GM21528 (cell line): ENCODE results near the gene MET.
"Not testable (repeated sequence)": the region's sequence is repeated elsewhere in the genome, so short reads cannot be mapped to it uniquely, and the experiment has no call there.

Experiments
- ATAC-seq: cut with Tn5 transposase; IDR thresholded peaks from one replicate; pipeline ENCODE4 v1.9.1; 2021; ENCODE audit warnings: mild to moderate bottlenecking, moderate library complexity; ENCODE audit not compliant: unreplicated experiment, low FRiP score

Gene MET

GRCh38 chr7:116741625-116742316 is 69.8 kb downstream of the MET start:
- ATAC-seq = no peak

DNA sequence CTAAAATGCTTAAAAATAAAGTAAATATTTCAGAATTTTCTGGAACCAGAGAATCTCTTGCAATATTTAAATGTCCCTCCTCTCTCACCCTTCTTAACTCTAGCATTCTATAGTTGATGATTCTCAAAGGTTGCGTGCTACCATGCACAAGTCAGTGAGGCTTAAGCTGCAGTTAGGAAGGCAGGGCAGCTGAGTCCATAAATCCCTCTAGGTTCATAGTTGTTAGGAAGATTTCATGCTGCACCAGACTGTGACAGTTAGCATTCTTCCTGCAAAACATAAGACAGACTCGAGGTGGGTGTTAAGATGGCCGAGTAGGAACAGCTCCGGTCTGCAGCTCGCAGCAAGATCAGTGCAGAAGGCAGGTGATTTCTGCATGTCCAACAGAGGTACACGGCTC is 70.6 kb downstream of the MET start:
- no peak for ATAC-seq

DNA sequence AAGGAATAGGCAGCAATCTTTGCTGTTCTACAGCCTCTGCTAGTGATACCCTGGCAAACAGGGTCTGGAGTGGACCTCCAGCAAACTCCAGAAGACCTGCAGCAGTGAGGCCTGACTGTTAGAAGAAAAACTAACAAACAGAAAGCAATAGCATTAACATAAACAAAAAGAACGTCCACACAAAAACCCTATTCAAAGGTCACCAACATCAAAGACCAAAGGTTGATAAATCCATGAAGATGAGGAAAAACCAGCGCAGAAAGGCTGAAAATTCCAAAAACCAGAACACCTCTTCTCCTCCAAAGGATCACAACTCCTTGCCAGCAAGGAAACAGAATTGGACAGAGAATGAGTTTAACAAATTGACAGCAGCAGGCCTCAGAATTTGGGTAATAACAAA is 71.8 kb downstream of the MET start:
- not testable (repeated sequence) for ATAC-seq

DNA sequence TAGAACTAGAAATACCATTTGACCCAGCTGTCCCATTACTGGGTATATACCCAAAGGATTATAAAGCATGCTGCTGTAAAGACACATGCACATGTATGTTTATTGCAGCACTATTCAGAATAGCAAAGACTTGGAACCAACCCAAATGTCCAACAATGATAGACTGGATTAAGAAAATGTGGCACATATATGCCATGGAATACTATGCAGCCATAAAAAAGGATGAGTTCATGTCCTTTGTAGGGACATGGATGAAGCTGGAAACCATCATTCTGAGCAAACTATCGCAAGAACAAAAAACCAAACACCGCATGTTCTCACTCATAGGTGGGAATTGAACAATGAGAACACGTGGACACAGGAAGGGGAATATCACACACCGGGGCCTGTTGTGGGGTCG is 74.4 kb downstream of the MET start:
- ATAC-seq = not testable (repeated sequence)

- ATAC-seq = not testable (repeated sequence)
Observed at GRCh38 chr7:116751070-116751469, 79.1 kb downstream of the MET start.

- ATAC-seq = no peak
Observed at GRCh38 chr7:116752305-116753074, 80.5 kb downstream of the MET start.

- no peak for ATAC-seq
Observed at GRCh38 chr7:116753130-116753529, 81.1 kb downstream of the MET start.

DNA sequence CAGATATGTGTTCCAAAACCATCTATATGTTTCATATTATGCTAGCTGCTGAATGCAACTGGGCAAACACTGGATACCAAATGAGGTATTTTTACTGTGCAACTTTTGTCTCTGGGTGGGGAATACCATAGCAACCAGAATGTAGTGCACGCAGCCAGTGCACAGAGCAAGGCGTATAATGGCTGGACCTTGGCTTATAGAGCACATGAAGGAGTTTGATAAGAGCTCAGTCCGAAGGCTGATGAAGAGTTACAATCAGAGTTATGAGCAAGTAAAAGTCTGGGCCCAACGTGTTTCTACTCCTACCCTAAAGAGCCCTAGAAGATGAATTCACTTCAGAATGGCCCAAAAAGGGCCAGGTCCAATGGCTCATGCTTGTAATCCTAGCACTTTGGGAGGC is 82.2 kb downstream of the MET start:
- ATAC-seq = no peak

DNA sequence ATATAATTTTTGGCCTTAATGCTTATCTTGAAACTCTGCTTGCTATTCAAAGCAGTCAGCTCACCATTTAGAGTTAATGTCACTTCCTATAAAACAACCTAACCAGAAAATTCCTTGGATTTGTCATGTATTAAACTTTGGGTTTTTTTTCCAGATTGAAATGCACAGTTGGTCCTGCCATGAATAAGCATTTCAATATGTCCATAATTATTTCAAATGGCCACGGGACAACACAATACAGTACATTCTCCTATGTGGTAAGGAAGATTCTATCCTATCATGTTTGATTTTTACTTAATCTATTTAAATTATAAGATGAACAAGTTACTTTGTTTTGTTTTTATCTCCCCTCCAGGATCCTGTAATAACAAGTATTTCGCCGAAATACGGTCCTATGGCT is 85.3 kb downstream of the MET start:
- no peak for ATAC-seq

DNA sequence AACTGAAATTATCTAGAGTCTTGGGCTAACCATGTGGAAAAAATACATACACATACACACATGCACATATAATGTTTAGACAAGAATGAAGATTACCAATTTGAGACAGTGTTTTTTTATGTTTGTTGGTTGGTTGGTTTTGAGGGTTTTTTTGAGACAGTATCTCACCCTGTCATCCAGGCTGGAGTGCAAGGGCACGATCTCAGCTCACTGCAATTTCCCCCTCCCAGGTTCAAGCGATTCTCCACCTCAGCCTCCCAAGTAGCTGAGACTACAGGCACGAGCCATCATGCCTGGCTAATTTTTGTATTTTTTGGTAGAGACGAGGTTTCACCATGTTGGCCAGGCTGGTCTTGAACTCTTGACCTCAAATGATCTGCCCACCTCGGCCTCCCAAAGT is 87.6 kb downstream of the MET start:
- ATAC-seq = not testable (repeated sequence)

DNA sequence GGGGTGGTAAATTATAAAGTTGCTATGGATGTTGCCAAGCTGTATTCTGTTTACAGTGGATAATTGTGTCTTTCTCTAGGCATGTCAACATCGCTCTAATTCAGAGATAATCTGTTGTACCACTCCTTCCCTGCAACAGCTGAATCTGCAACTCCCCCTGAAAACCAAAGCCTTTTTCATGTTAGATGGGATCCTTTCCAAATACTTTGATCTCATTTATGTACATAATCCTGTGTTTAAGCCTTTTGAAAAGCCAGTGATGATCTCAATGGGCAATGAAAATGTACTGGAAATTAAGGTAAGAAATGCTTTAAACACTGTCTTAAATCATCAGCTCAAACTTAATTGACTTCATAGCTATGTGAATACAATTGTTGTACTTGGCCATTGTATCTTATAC is 91.0 kb downstream of the MET start:
- ATAC-seq = no peak

- no peak for ATAC-seq
Observed at GRCh38 chr7:116763647-116764046, 91.7 kb downstream of the MET start.

- ATAC-seq = no peak
Observed at GRCh38 chr7:116766881-116767280, 94.9 kb downstream of the MET start.

GRCh38 chr7:116769546-116769945 is 97.5 kb downstream of the MET start:
- no peak for ATAC-seq

DNA sequence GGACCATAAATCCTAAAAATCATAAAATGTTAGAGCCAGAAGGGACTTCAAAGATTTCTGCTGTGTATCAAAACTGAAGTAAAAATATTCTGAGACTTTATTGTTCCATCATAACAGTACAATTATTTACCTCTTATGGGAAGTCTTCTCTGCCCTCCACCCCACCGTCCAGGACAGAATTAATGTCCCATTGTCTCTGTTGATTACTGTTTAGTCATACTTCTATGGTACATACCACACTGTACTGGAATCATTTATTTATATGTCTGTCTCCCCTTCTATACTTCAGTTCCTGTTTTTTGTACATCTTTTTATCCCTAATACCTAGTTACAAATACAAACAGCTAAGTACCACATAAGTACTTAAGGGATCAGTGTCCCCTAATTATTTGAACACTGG is 98.9 kb downstream of the MET start:
- no peak for ATAC-seq

GRCh38 chr7:116771640-116772039 is 99.6 kb downstream of the MET start:
- no peak for ATAC-seq

GRCh38 chr7:116772423-116772863 is 100.4 kb downstream of the MET start:
- ATAC-seq = no peak

DNA sequence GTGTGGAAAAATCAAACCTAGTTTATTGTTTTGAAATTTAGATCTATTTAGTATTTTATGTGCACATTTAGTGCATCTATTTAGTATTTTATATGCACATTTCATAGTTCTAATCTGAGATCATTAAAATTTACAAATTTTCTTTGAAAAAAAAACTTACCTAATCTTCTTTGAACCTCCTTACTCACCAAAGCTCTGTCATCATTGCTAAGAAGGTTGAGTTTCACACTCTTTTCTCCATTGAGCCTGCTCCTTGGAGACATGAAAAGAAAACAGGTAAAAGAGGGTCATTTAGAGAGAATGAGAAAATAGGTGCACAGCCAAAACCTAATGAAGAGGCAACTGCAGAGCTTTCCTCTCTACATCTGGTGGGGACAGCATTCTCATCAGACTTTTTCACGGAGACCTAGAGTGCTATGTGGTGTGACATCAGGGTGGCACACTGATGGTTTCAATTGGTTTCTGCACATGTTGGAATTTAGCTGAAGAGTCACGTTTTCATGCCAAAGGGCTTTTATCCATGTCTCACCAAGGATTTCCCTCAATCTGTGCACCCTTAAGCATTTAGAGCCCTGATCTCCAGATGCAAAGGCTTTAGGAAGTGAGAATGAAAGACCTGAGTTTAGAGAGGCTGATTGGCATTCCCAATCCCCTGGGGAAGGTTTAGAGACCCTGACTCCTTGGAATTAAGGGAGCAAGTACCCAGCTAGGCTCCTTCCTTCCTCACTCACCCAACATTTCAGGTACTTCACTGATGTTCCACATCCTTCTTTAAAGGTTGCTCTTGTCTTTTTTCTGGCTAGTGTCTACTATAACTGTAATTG is 101.1 kb downstream of the MET start:
- ATAC-seq = no peak

- ATAC-seq = no peak
Observed at GRCh38 chr7:116776046-116776445, 104.0 kb downstream of the MET start.

- ATAC-seq = no peak
Observed at GRCh38 chr7:116776610-116777289, 104.8 kb downstream of the MET start.
